Liver (tissue), 9 donors: Measurements from ENCODE around the gene ECHS1. TPM values are rescaled to one million over a fixed set of nuclear protein-coding genes. Genes with fewer than 3 reads are reported as not detected.
A peak's percentile ranks its signal among the peaks of the same experiment; 100 is the strongest.
"Not testable (repeated sequence)": the region's sequence is repeated elsewhere in the genome, so short reads cannot be mapped to it uniquely, and the experiment has no call there.

Source experiments
- DNase-seq: peaks from one replicate; pipeline ENCODE4 v3.0.0-alpha.2; 2017; ENCODE audit warnings: low spot score
- H3K27ac ChIP-seq, 2 donors: one replicate each; pipeline ENCODE4 v1.7.0; 2013; ENCODE audit warnings: inconsistent platforms in 2 of 2, low read length in 2 of 2, control low read depth in 1 of 2, low read depth in 1 of 2, mild to moderate bottlenecking in 1 of 2
- H3K27me3 ChIP-seq, 4 donors: one replicate each; pipeline versions ENCODE4 v1.6.1 to v1.7.0; 2013; ENCODE audit warnings: low read length in 3 of 4, inconsistent platforms in 1 of 4, mild to moderate bottlenecking in 1 of 4, moderate library complexity in 1 of 4; ENCODE audit not compliant: control insufficient read depth in 4 of 4, insufficient read depth in 4 of 4
- H3K36me3 ChIP-seq, 4 donors: one replicate each; pipeline versions ENCODE4 v1.6.1 to v1.7.0; 2013; ENCODE audit warnings: low read length in 3 of 4, mild to moderate bottlenecking in 3 of 4, low read depth in 1 of 4, moderate library complexity in 1 of 4; ENCODE audit not compliant: control insufficient read depth in 4 of 4, insufficient read depth in 3 of 4
- H3K4me1 ChIP-seq, 4 donors: one replicate each; pipeline versions ENCODE4 v1.6.1 to v1.7.0; 2013; ENCODE audit warnings: low read length in 3 of 4, mild to moderate bottlenecking in 3 of 4, moderate library complexity in 1 of 4; ENCODE audit not compliant: control insufficient read depth in 4 of 4, insufficient read depth in 4 of 4
- H3K4me3 ChIP-seq, 3 donors: one replicate each; pipeline versions ENCODE4 v1.6.1 to v1.7.0; 2013; ENCODE audit warnings: low read length in 3 of 3, control low read depth in 1 of 3, low read depth in 1 of 3, mild to moderate bottlenecking in 1 of 3
- H3K9ac ChIP-seq, 2 donors: one replicate each; pipeline ENCODE4 v1.7.0; 2013; ENCODE audit warnings: low read length in 2 of 2, mild to moderate bottlenecking in 2 of 2, moderate library complexity in 2 of 2, control low read depth in 1 of 2, low read depth in 1 of 2
- H3K9me3 ChIP-seq, 4 donors: one replicate each; pipeline versions ENCODE4 v1.6.1 to v1.7.0; 2013; ENCODE audit warnings: low read length in 3 of 4; ENCODE audit not compliant: control insufficient read depth in 4 of 4
- EGR1 ChIP-seq, 2 donors: IDR thresholded peaks; 2 replicates each; pipeline ENCODE4 v1.6.1; 2016 to 2018; ENCODE audit warnings: antibody characterized with exemption in 2 of 2, low read depth in 2 of 2
- GABPA ChIP-seq, 2 donors: IDR thresholded peaks in 1 of 2; conservative IDR thresholded peaks in 1 of 2; 2 replicates each; pipeline ENCODE4 v1.6.1; 2016; ENCODE audit warnings: antibody characterized with exemption in 2 of 2, mild to moderate bottlenecking in 1 of 2, moderate library complexity in 1 of 2
- JUND ChIP-seq, 2 donors: IDR thresholded peaks; 2 replicates each; pipeline ENCODE4 v1.6.1; 2016; ENCODE audit warnings: antibody characterized with exemption in 2 of 2
- NR2F2 ChIP-seq: IDR thresholded peaks from 2 replicates; pipeline ENCODE4 v1.6.1; 2016; ENCODE audit warnings: antibody characterized with exemption
- REST ChIP-seq: IDR thresholded peaks from 2 replicates; pipeline ENCODE4 v1.6.1; 2016; ENCODE audit warnings: antibody characterized with exemption, mild to moderate bottlenecking
- RXRA ChIP-seq, 2 donors: IDR thresholded peaks; 2 replicates each; pipeline ENCODE4 v1.6.1; 2017 to 2018; ENCODE audit warnings: antibody characterized with exemption in 2 of 2, mild to moderate bottlenecking in 1 of 2
- SP1 ChIP-seq: IDR thresholded peaks from 2 replicates; pipeline ENCODE4 v1.6.1; 2018; ENCODE audit warnings: antibody characterized with exemption, mild to moderate bottlenecking
- TAF1 ChIP-seq: conservative IDR thresholded peaks from 2 replicates; pipeline ENCODE4 v1.6.1; 2016; ENCODE audit warnings: antibody characterized with exemption, mild to moderate bottlenecking
- ZBTB33 ChIP-seq: IDR thresholded peaks from 2 replicates; pipeline ENCODE4 v1.6.1; 2016; ENCODE audit warnings: antibody characterized with exemption
- WGBS: extraction: QIAGEN DNeasy Blood & Tissue Kit; methylation state at CpG from one replicate; pipeline ENCODE4 v1.1.7; 2013; 5-methylcytosine and 5-hydroxymethylcytosine counted together
- polyA plus RNA-seq, 2 donors: library from polyadenylated mRNA; stranded (reverse) in 1 of 2; unstranded in 1 of 2; fragments of 200-250 nt in 1 of 2; fragments of >200 nt in 1 of 2; fragmentation: Nextera tagmentation in 1 of 2; extraction: Ambion mirVana in 1 of 2; gene quantifications; one replicate each; pipeline versions ENCODE4 v1.2.1 to v1.2.3, GENCODE V29; 2013 to 2015
- total RNA-seq, 2 donors: library from RNA; depleted of rRNA; stranded (reverse); fragments of >200 nt; gene quantifications; one replicate each; pipeline ENCODE4 v1.2.3, GENCODE V29; 2014
- donor health status: healthy.
- donor health status: healthy.
- donor health status: healthy.
- donor health status: healthy.
- donor health status: healthy.

ECHS1 gene
- total and polyA plus RNA-seq, 4 donors = 41.5 to 849 (median 354) TPM

GRCh38 chr10:133324198-133324792 lies 48.9 kb downstream of the ECHS1 start:
- peaks cover 2 to 16% (median 7%) of the 10 kb centered on the region in 4 donors for H3K4me1 ChIP-seq
- TF ChIP-seq RXRA (IDR thresholded peaks at IDR 0.05) (peak; percentile 20 to 64), TAF1 (no peak), REST (no peak), ZBTB33 (no peak), SP1 (no peak), JUND (IDR thresholded peaks at IDR 0.05) (no peak), GABPA (IDR thresholded peaks at IDR 0.05 in 1 of 2, conservative IDR thresholded peaks at IDR 0.05 in 1 of 2) (no peak), NR2F2 (no peak), EGR1 (IDR thresholded peaks at IDR 0.05; ENCODE audit: low read depth in 2 of 2) (no peak)
- 6% methylated on average over 13 of the region's 13 CpGs for WGBS
- peaks cover 0 to 17% (median 8%) of the 10 kb centered on the region in 4 donors for H3K27me3 ChIP-seq
- H3K36me3 ChIP-seq = no peaks in the 10 kb centered on the region
- no peak overlapping the region for H3K9ac ChIP-seq
- H3K4me3 ChIP-seq = peak overlapping the region in 2 of 3 donors; percentile 45 to 52
- H3K9me3 ChIP-seq = no peaks in the 10 kb centered on the region
- peak; percentile 68 for DNase-seq
- H3K27ac ChIP-seq = no peak overlapping the region

GRCh38 chr10:133322064-133322709 lies 51.0 kb downstream of the ECHS1 start:
- H3K36me3 ChIP-seq, H3K27ac ChIP-seq, H3K9ac ChIP-seq, DNase-seq, H3K27me3 ChIP-seq, H3K9me3 ChIP-seq, H3K4me3 ChIP-seq: not testable (repeated sequence)
- WGBS = 87% methylated on average over 12 of the region's 14 CpGs
- peaks cover 2 to 22% (median 12%) of the 10 kb centered on the region in 4 donors for H3K4me1 ChIP-seq

GRCh38 chr10:133320852-133321422 lies 52.2 kb downstream of the ECHS1 start:
- not testable (repeated sequence) for H3K27me3 ChIP-seq, H3K4me3 ChIP-seq, H3K27ac ChIP-seq, H3K9ac ChIP-seq, H3K36me3 ChIP-seq, H3K9me3 ChIP-seq, DNase-seq
- WGBS = 95% methylated on average over 6 of the region's 6 CpGs
- H3K4me1 ChIP-seq = peaks cover 2 to 19% (median 12%) of the 10 kb centered on the region in 4 donors
